Upper lobe of left lung (tissue), 6 donors: ENCODE measurements around the gene TSPOAP1. TPM values are rescaled to one million over a fixed set of nuclear protein-coding genes. Genes with fewer than 3 reads are reported as not detected.

Experiments used
- ATAC-seq, 2 donors: fragments of 200-7000 bp; cut with Tn5 transposase; one replicate each; pipeline ENCODE4 v1.9.1; 2022; ENCODE audit warnings: mild to moderate bottlenecking in 2 of 2, moderate library complexity in 2 of 2; ENCODE audit not compliant: low FRiP score in 2 of 2
- DNase-seq, 2 donors: peaks; one replicate each; pipeline ENCODE4 v3.0.0-alpha.2; 2019 to 2020
- H3K27ac ChIP-seq, 4 donors: fragments of 200-600 bp; sonication (generic); one replicate each; pipeline ENCODE4 v1.5.1; 2016 to 2019
- H3K27me3 ChIP-seq, 4 donors: fragments of 200-600 bp; sonication (generic); one replicate each; pipeline ENCODE4 v1.5.1; 2017 to 2019
- H3K36me3 ChIP-seq, 4 donors: fragments of 200-600 bp; sonication (generic); one replicate each; pipeline ENCODE4 v1.5.1; 2016 to 2019
- H3K4me1 ChIP-seq, 4 donors: fragments of 200-600 bp; sonication (generic); one replicate each; pipeline ENCODE4 v1.5.1; 2018 to 2019
- H3K4me3 ChIP-seq, 4 donors: fragments of 200-600 bp; sonication (generic); one replicate each; pipeline ENCODE4 v1.5.1; 2017 to 2019; ENCODE audit warnings: mild to moderate bottlenecking in 2 of 4, moderate library complexity in 1 of 4
- H3K9me3 ChIP-seq, 4 donors: fragments of 200-600 bp; sonication (generic); one replicate each; pipeline ENCODE4 v1.5.1; 2018 to 2019
- CTCF ChIP-seq, 6 experiments: fragments of 450-650 bp in 4 of 6; fragments of 200-600 bp in 2 of 6; sonication (generic) in 2 of 6; IDR thresholded peaks; one replicate each; pipeline ENCODE4 v1.5.1; 2016 to 2019; ENCODE audit warnings: antibody characterized with exemption in 6 of 6
- EP300 ChIP-seq, 4 donors: sonication (generic); formaldehyde crosslinking; IDR thresholded peaks; one replicate each; pipeline ENCODE4 v1.5.1; 2017; ENCODE audit warnings: antibody characterized with exemption in 4 of 4, control low read depth in 2 of 4
- POLR2A ChIP-seq, 4 donors: fragments of 450-650 bp; IDR thresholded peaks; one replicate each; pipeline ENCODE4 v1.5.1; 2016 to 2017; ENCODE audit warnings: antibody characterized with exemption in 4 of 4, mild to moderate bottlenecking in 2 of 4
- POLR2AphosphoS5 ChIP-seq, 2 donors: sonication (generic); formaldehyde crosslinking; IDR thresholded peaks; one replicate each; pipeline ENCODE4 v1.5.1; 2017; ENCODE audit warnings: antibody characterized with exemption in 2 of 2
- WGBS, 2 donors: methylation state at CpG; one replicate each; pipeline ENCODE4 v1.1.5; 2017 to 2018; 5-methylcytosine and 5-hydroxymethylcytosine counted together
- total RNA-seq, 6 donors: library from RNA; depleted of rRNA in 4 of 6; stranded (reverse); fragments of >200 nt in 4 of 6; gene quantifications; one replicate each; pipeline versions ENCODE4 v1.1.0 to v1.2.1, GENCODE V29; 2016 to 2021
- donor health status: DM: no; HTN: no; CAD: no; lungs with moderate emphysema.
- donor health status: DM: no; HTN: yes; CAD: no; lungs with severe emphysema.

The TSPOAP1 gene
- total RNA-seq, 6 donors from 2014 or later, result 14.0 to 50.3 (median 24.1) TPM

GRCh38 chr17:58370309-58370708 lies 41.7 kb upstream of the TSPOAP1 start:
- H3K4me3 ChIP-seq, result no peak overlapping the region
- TF ChIP-seq EP300 (IDR thresholded peaks at IDR 0.05) (no peak), POLR2AphosphoS5 (IDR thresholded peaks at IDR 0.05) (no peak), POLR2A (IDR thresholded peaks at IDR 0.05) (no peak), CTCF (IDR thresholded peaks at IDR 0.05) (no peak)
- no peaks in the 10 kb centered on the region for H3K9me3 ChIP-seq
- H3K4me1 ChIP-seq, result no peaks in the 10 kb centered on the region
- no peaks in the 10 kb centered on the region for H3K27me3 ChIP-seq
- H3K36me3 ChIP-seq, result no peaks in the 10 kb centered on the region
- ATAC-seq (no peak), DNase-seq (no peak)
- WGBS, 2 donors, result 92 to 96% methylated on average over 5 of the region's 5 CpGs
- H3K27ac ChIP-seq, result no peak overlapping the region

GRCh38 chr17:58369214-58370031 lies 40.8 kb upstream of the TSPOAP1 start:
- no peaks in the 10 kb centered on the region for H3K4me1 ChIP-seq
- WGBS, 2 donors, result 72 to 80% methylated on average over 4 to 5 of the region's 5 CpGs
- no peak overlapping the region for H3K4me3 ChIP-seq
- no peaks in the 10 kb centered on the region for H3K27me3 ChIP-seq
- TF ChIP-seq CTCF (IDR thresholded peaks at IDR 0.05), result no peak
- TF ChIP-seq EP300 (IDR thresholded peaks at IDR 0.05), result no peak
- H3K9me3 ChIP-seq, result no peaks in the 10 kb centered on the region
- DNase-seq, result no peak
- no peaks in the 10 kb centered on the region for H3K36me3 ChIP-seq
- no peak overlapping the region for H3K27ac ChIP-seq
- no peak for ATAC-seq

GRCh38 chr17:58368860-58369213 lies 40.2 kb upstream of the TSPOAP1 start:
- no peak for ATAC-seq
- TF ChIP-seq CTCF (IDR thresholded peaks at IDR 0.05), result no peak
- no peak for TF ChIP-seq POLR2AphosphoS5 (IDR thresholded peaks at IDR 0.05)
- no peak for TF ChIP-seq EP300 (IDR thresholded peaks at IDR 0.05)
- TF ChIP-seq POLR2A (IDR thresholded peaks at IDR 0.05), result no peak
- 74 to 80% methylated on average over 3 of the region's 3 CpGs for WGBS, 2 donors

GRCh38 chr17:58367461-58367860 lies 38.9 kb upstream of the TSPOAP1 start:
- ATAC-seq, result no peak
- H3K4me3 ChIP-seq, result no peak overlapping the region
- H3K9me3 ChIP-seq, result no peaks in the 10 kb centered on the region
- TF ChIP-seq CTCF (IDR thresholded peaks at IDR 0.05) (no peak), POLR2A (IDR thresholded peaks at IDR 0.05) (no peak), POLR2AphosphoS5 (IDR thresholded peaks at IDR 0.05) (no peak), EP300 (IDR thresholded peaks at IDR 0.05) (no peak)
- no peaks in the 10 kb centered on the region for H3K4me1 ChIP-seq
- WGBS, 2 donors, result 85 to 91% methylated on average over 3 of the region's 3 CpGs
- no peak overlapping the region for H3K27ac ChIP-seq
- no peaks in the 10 kb centered on the region for H3K27me3 ChIP-seq
- DNase-seq, result no peak
- H3K36me3 ChIP-seq, result no peaks in the 10 kb centered on the region

More at GRCh38 chr17:58368860-58369213, 40.2 kb upstream of the TSPOAP1 start:
- no peaks in the 10 kb centered on the region for H3K9me3 ChIP-seq
- H3K4me1 ChIP-seq, result no peaks in the 10 kb centered on the region
- DNase-seq, result no peak
- no peaks in the 10 kb centered on the region for H3K36me3 ChIP-seq
- no peaks in the 10 kb centered on the region for H3K27me3 ChIP-seq
- H3K27ac ChIP-seq, result no peak overlapping the region
- H3K4me3 ChIP-seq, result no peak overlapping the region
